ENCODE data around the gene PTPRM. TPM values are rescaled to one million over a fixed set of nuclear protein-coding genes. Genes with fewer than 3 reads are reported as not detected.

Gene PTPRM
- total and polyA plus RNA-seq, 2 donors (not counting 3 experiments of a cell fraction or from before 2014, with no cell fraction given) = 37.4 to 43.7 TPM

GRCh38 chr18:8254654-8255053 is 687.5 kb downstream of the PTPRM start:
- no peaks in the 10 kb centered on the region for H3K27me3 ChIP-seq (ENCODE audit: control insufficient read depth in 2 of 2, insufficient read depth in 2 of 2, low read length in 2 of 2)
- H4K20me1 ChIP-seq (replicated peaks; ENCODE audit: control insufficient read depth, extremely low read depth, insufficient read depth, low read length) = no peaks in the 10 kb centered on the region
- no peaks in the 10 kb centered on the region for H3K36me3 ChIP-seq (ENCODE audit: control insufficient read depth in 2 of 2, extremely low read depth in 1 of 2, insufficient read depth in 2 of 2, low read length in 2 of 2)
- no peaks in the 10 kb centered on the region for H3K79me2 ChIP-seq (ENCODE audit: control insufficient read depth, insufficient read depth, low read length)
- no peak overlapping the region for H3K27ac ChIP-seq (ENCODE audit: insufficient read depth, low read depth, low read length)
- no peaks in the 10 kb centered on the region for H3K9me1 ChIP-seq (replicated peaks; ENCODE audit: control insufficient read depth, extremely low read depth, insufficient read depth, low read length)
- DNase-seq (ENCODE audit: low read depth, low spot score) (no peak), FAIRE-seq (no peak)
- H3K4me3 ChIP-seq (replicated peaks in 1 of 3; ENCODE audit: insufficient read depth in 1 of 3, low read depth in 1 of 3, low read length in 3 of 3) = no peak overlapping the region
- no peak overlapping the region for H3K4me2 ChIP-seq (ENCODE audit: insufficient read depth, low read length)
- no TSS peak for BruUV-seq (replicated peaks)
- intact Hi-C loops (cut with micrococcal nuclease) (no loop called here), dilution Hi-C loops (cut with MboI; ENCODE audit: extremely low pct_ligation_motif_present, low sequenced_read_pairs) (no loop called here)
- ChIA-PET CTCF (no interaction called here), POLR2A (no interaction called here)
- H2AFZ ChIP-seq (ENCODE audit: low read depth, low read length) = no peak overlapping the region
- TF ChIP-seq MAX (IDR thresholded peaks at IDR 0.05; ENCODE audit: insufficient read depth, insufficient read length) (no peak), GATA2 (IDR thresholded peaks at IDR 0.05; ENCODE audit: insufficient read depth, insufficient read length, low read depth, low read length) (no peak), FOS (IDR thresholded peaks at IDR 0.05; ENCODE audit: borderline replicate concordance, insufficient read depth, low read length) (no peak), EZH2 (IDR thresholded peaks at IDR 0.05; ENCODE audit: borderline replicate concordance, low read depth, low read length, severe bottlenecking) (no peak), MYC (IDR thresholded peaks at IDR 0.05; ENCODE audit: low read depth, low read length) (no peak), CTCF (IDR thresholded peaks at IDR 0.05; ENCODE audit: extremely low read depth in 1 of 2, insufficient read depth in 1 of 2, low read depth in 1 of 2, low read length in 2 of 2) (no peak), JUN (IDR thresholded peaks at IDR 0.05; ENCODE audit: borderline replicate concordance, insufficient read depth, insufficient read length, low read depth) (no peak), POLR2A (IDR thresholded peaks at IDR 0.05; ENCODE audit: low read depth, low read length) (no peak), POLR2AphosphoS5 (IDR thresholded peaks at IDR 0.05; ENCODE audit: insufficient read depth, low read depth, low read length) (no peak)
- no peaks in the 10 kb centered on the region for H3K9me3 ChIP-seq (replicated peaks; ENCODE audit: control insufficient read depth, insufficient read depth, low read length)
- H3K9ac ChIP-seq (replicated peaks; ENCODE audit: extremely low read depth, insufficient read depth, low read length) = no peak overlapping the region
- no peaks in the 10 kb centered on the region for H3K4me1 ChIP-seq (ENCODE audit: control insufficient read depth, extremely low read depth, insufficient read depth, low read length)

All from endothelial cell of umbilical vein (primary cell).